Endothelial cell of umbilical vein (primary cell): ENCODE results near the gene CYB5R2. TPM values are rescaled to one million over a fixed set of nuclear protein-coding genes. Genes with fewer than 3 reads are reported as not detected.

Experiments used
- BruUV-seq: library from RNA; stranded (reverse); fragments of 400-500 nt; replicated peaks from 2 replicates; lab custom pipeline; 2021; lab: Mats Ljungman, UMichigan
- CTCF ChIA-PET: fragments of 300-600, 350-600 bp; sonication (Branson Sonifier 250); formaldehyde crosslinking; loops from one replicate; lab custom pipeline; 2021; ENCODE audit warnings: antibody characterized with exemption, inconsistent platforms; lab: Charles Lee
- POLR2A ChIA-PET: fragments of 300-600, 350-600 bp; sonication (Branson Sonifier 250); formaldehyde crosslinking; loops from one replicate; lab custom pipeline; 2021; ENCODE audit warnings: antibody characterized with exemption, inconsistent platforms; lab: Charles Lee
- DNase-seq: peaks from one replicate; pipeline ENCODE4 v3.0.0-alpha.2; 2011; ENCODE audit warnings: low read depth, low spot score
- FAIRE-seq: peaks from 2 replicates; lab custom pipeline; 2011; peaks lifted over from hg19 to GRCh38; lab: Jason Lieb, UNC
- H2AFZ ChIP-seq: 2 replicates; pipeline ENCODE4 v1.6.0; 2012; ENCODE audit warnings: low read depth, low read length, control low read depth, inconsistent platforms
- H3K27ac ChIP-seq: 2 replicates; pipeline ENCODE4 v1.5.1; 2011; ENCODE audit warnings: low read depth, mild to moderate bottlenecking, control low read depth, low read length, moderate library complexity; ENCODE audit not compliant: insufficient read depth
- H3K27me3 ChIP-seq, 2 experiments: 2 replicates each; pipeline versions ENCODE4 v1.6.0 to v1.6.1; 2011; ENCODE audit warnings: low read length in 2 of 2, mixed read lengths in 1 of 2; ENCODE audit not compliant: control insufficient read depth in 2 of 2, insufficient read depth in 2 of 2
- H3K36me3 ChIP-seq, 2 experiments: 2 replicates in 1 of 2; 3 replicates in 1 of 2; pipeline ENCODE4 v1.5.1; 2011; ENCODE audit warnings: low read length in 2 of 2, mild to moderate bottlenecking in 1 of 2, moderate library complexity in 1 of 2; ENCODE audit not compliant: control insufficient read depth in 2 of 2, insufficient read depth in 2 of 2; ENCODE audit errors: extremely low read depth in 1 of 2
- H3K4me1 ChIP-seq: 3 replicates; pipeline ENCODE4 v1.5.1; 2011; ENCODE audit warnings: mild to moderate bottlenecking, low read length; ENCODE audit not compliant: control insufficient read depth, insufficient read depth; ENCODE audit errors: extremely low read depth
- H3K4me2 ChIP-seq: 2 replicates; pipeline ENCODE4 v1.6.1; 2011; ENCODE audit warnings: low read length, control low read depth, mixed read lengths; ENCODE audit not compliant: insufficient read depth
- H3K4me3 ChIP-seq, 3 experiments: fragments of 200-600 bp in 1 of 3; sonication (generic), shearing (Covaris generic) in 1 of 3; replicated peaks in 1 of 3; 2 replicates each; pipeline ENCODE4 v1.5.1; 2011 to 2016; ENCODE audit warnings: control low read depth in 3 of 3, low read length in 3 of 3, mild to moderate bottlenecking in 2 of 3, inconsistent platforms in 1 of 3, low read depth in 1 of 3, moderate library complexity in 1 of 3; ENCODE audit not compliant: insufficient read depth in 1 of 3
- H3K79me2 ChIP-seq: 2 replicates; pipeline ENCODE4 v1.6.0; 2012; ENCODE audit warnings: low read length, inconsistent platforms; ENCODE audit not compliant: control insufficient read depth, insufficient read depth
- H3K9ac ChIP-seq: replicated peaks from 2 replicates; pipeline ENCODE3; 2011; ENCODE audit warnings: low read length, control low read depth; ENCODE audit not compliant: insufficient read depth; ENCODE audit errors: extremely low read depth
- H3K9me1 ChIP-seq: replicated peaks from 3 replicates; pipeline ENCODE4 v1.6.0; 2011; ENCODE audit warnings: mild to moderate bottlenecking, low read length; ENCODE audit not compliant: control insufficient read depth, insufficient read depth; ENCODE audit errors: extremely low read depth
- H3K9me3 ChIP-seq: replicated peaks from 2 replicates; pipeline ENCODE4 v1.5.1; 2012; ENCODE audit warnings: low read length, inconsistent platforms; ENCODE audit not compliant: control insufficient read depth, insufficient read depth
- H4K20me1 ChIP-seq: replicated peaks from 2 replicates; pipeline ENCODE3; 2011; ENCODE audit warnings: mild to moderate bottlenecking, low read length; ENCODE audit not compliant: control insufficient read depth, insufficient read depth; ENCODE audit errors: extremely low read depth
- EZH2 ChIP-seq: IDR thresholded peaks from 2 replicates; pipeline ENCODE4 v1.6.1; 2012; ENCODE audit warnings: borderline replicate concordance, low read depth, mild to moderate bottlenecking, moderate library complexity, low read length, inconsistent platforms; ENCODE audit not compliant: severe bottlenecking
- FOS ChIP-seq: IDR thresholded peaks from 2 replicates; pipeline ENCODE4 v1.6.1; 2011; ENCODE audit warnings: mild to moderate bottlenecking, low read length, moderate library complexity, borderline replicate concordance; ENCODE audit not compliant: insufficient read depth
- GATA2 ChIP-seq: IDR thresholded peaks from 2 replicates; pipeline ENCODE4 v1.7.0; 2011; ENCODE audit warnings: low read depth, mild to moderate bottlenecking, moderate library complexity, mixed read lengths, low read length; ENCODE audit not compliant: insufficient read length, insufficient read depth
- JUN ChIP-seq: IDR thresholded peaks from 2 replicates; pipeline ENCODE4 v1.6.1; 2011; ENCODE audit warnings: borderline replicate concordance, low read depth; ENCODE audit not compliant: insufficient read length, insufficient read depth
- MYC ChIP-seq: IDR thresholded peaks from one replicate; pipeline ENCODE4 v1.6.1; 2011; ENCODE audit warnings: mild to moderate bottlenecking, low read depth, low read length
- POLR2A ChIP-seq: IDR thresholded peaks from 2 replicates; pipeline ENCODE4 v1.6.1; 2012; ENCODE audit warnings: low read depth, mild to moderate bottlenecking, control low read depth, low read length
- POLR2AphosphoS5 ChIP-seq: IDR thresholded peaks from 2 replicates; pipeline ENCODE4 v1.6.1; 2012; ENCODE audit warnings: low read depth, mild to moderate bottlenecking, control low read depth, low read length, moderate library complexity; ENCODE audit not compliant: insufficient read depth
- dilution Hi-C: fragments of 300-500 bp; cut with MboI; formaldehyde crosslinking; loops from one replicate; pipeline ENCODE4 v1.15.0; 2019; ENCODE audit warnings: low sequenced_read_pairs; ENCODE audit not compliant: extremely low pct_ligation_motif_present
- intact Hi-C: fragments of 100-400 bp; cut with micrococcal nuclease; formaldehyde crosslinking; loops from one replicate; pipeline ENCODE4 v1.10.0; 2022
- polyA plus RNA-seq, 4 experiments: library from polyadenylated mRNA; depleted of rRNA in 3 of 4; stranded (reverse) in 3 of 4; unstranded in 1 of 4; fragments of >200 nt; gene quantifications; 2 replicates each; pipeline versions ENCODE4 v1.2.1 to v1.2.3, GENCODE V29; 2011 to 2012; ENCODE audit warnings: missing spikeins in 1 of 4
- total RNA-seq: library from RNA; stranded (reverse); gene quantifications from 2 replicates; pipeline ENCODE4 v1.2.3, GENCODE V29; 2021
- TF ChIP-seq, protein P1 (sequence below), 2 donors: IDR thresholded peaks; 1 replicate in 1 of 2; 2 replicates in 1 of 2; pipeline ENCODE4 v1.5.1; 2011; ENCODE audit warnings: low read length in 2 of 2, mild to moderate bottlenecking in 2 of 2, moderate library complexity in 2 of 2, control low read depth in 1 of 2, inconsistent platforms in 1 of 2, low read depth in 1 of 2; ENCODE audit not compliant: insufficient read depth in 1 of 2; ENCODE audit errors: extremely low read depth in 1 of 2
- TF ChIP-seq, protein P2 (sequence below): IDR thresholded peaks from 2 replicates; pipeline ENCODE4 v1.6.1; 2011; ENCODE audit not compliant: insufficient read depth, insufficient read length

The CYB5R2 gene
- total and polyA plus RNA-seq, 2 donors (not counting 3 experiments of a cell fraction or from before 2014, with no cell fraction given) = 4.8 to 5.0 TPM

DNA sequence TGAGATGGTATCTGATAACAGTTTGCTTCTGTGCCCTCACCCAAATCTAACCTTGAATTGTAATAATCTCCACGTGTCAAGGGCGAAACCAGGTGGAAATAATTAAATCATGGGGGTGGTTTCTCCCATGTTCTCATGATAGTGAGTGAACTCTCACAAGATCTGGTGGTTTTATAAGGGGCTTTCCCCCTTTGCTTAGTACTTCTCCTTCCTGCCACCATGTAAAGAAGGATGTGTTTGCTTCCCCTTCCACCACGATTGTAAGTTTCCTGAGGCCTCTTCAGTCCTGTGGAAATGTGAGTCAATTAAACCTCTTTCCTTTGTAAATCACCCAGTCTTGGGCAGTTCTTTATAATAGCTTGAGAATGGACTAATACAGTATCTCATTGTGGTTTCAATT lies 41.5 kb upstream of the CYB5R2 start:
- no peak for DNase-seq
- Histone ChIP-seq H3K9ac (no peak overlapping the region), H3K9me3 (no peaks in the 10 kb centered on the region), H3K27ac (no peak overlapping the region), H3K36me3 (no peaks in the 10 kb centered on the region), H3K4me1 (no peaks in the 10 kb centered on the region), H3K79me2 (no peaks in the 10 kb centered on the region), H2AFZ (no peak overlapping the region), H3K27me3 (no peaks in the 10 kb centered on the region), H3K4me3 (no peak overlapping the region), H4K20me1 (no peaks in the 10 kb centered on the region), H3K4me2 (no peak overlapping the region), H3K9me1 (no peaks in the 10 kb centered on the region)
- no TSS peak for BruUV-seq
- ChIA-PET CTCF (interaction anchor here (0.7 kb wide), 1 partner anchor 28 kb away, joined by 3 read pairs; no protein-coding TSS in a partner anchor), POLR2A (no interaction called here)
- dilution Hi-C loops = no loop called here
- TF ChIP-seq EZH2 (no peak), POLR2A (no peak), FOS (no peak), JUN (no peak), POLR2AphosphoS5 (no peak), GATA2 (no peak), MYC (no peak)
- TF ChIP-seq, protein P1, sequence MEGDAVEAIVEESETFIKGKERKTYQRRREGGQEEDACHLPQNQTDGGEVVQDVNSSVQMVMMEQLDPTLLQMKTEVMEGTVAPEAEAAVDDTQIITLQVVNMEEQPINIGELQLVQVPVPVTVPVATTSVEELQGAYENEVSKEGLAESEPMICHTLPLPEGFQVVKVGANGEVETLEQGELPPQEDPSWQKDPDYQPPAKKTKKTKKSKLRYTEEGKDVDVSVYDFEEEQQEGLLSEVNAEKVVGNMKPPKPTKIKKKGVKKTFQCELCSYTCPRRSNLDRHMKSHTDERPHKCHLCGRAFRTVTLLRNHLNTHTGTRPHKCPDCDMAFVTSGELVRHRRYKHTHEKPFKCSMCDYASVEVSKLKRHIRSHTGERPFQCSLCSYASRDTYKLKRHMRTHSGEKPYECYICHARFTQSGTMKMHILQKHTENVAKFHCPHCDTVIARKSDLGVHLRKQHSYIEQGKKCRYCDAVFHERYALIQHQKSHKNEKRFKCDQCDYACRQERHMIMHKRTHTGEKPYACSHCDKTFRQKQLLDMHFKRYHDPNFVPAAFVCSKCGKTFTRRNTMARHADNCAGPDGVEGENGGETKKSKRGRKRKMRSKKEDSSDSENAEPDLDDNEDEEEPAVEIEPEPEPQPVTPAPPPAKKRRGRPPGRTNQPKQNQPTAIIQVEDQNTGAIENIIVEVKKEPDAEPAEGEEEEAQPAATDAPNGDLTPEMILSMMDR (IDR thresholded peaks at IDR 0.05; ENCODE audit: extremely low read depth in 1 of 2, insufficient read depth in 1 of 2, low read depth in 1 of 2, low read length in 2 of 2) = no peak
- TF ChIP-seq, protein P2, sequence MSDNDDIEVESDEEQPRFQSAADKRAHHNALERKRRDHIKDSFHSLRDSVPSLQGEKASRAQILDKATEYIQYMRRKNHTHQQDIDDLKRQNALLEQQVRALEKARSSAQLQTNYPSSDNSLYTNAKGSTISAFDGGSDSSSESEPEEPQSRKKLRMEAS = no peak
- FAIRE-seq = no peak
- intact Hi-C loops = no loop called here
